Measurements from ENCODE around the gene GPR89B. TPM values are rescaled to one million over a fixed set of nuclear protein-coding genes. Genes with fewer than 3 reads are reported as not detected.

GPR89B gene
- polyA plus RNA-seq, 3 donors = 2.5 to 7.7 (median 7.7) TPM

DNA sequence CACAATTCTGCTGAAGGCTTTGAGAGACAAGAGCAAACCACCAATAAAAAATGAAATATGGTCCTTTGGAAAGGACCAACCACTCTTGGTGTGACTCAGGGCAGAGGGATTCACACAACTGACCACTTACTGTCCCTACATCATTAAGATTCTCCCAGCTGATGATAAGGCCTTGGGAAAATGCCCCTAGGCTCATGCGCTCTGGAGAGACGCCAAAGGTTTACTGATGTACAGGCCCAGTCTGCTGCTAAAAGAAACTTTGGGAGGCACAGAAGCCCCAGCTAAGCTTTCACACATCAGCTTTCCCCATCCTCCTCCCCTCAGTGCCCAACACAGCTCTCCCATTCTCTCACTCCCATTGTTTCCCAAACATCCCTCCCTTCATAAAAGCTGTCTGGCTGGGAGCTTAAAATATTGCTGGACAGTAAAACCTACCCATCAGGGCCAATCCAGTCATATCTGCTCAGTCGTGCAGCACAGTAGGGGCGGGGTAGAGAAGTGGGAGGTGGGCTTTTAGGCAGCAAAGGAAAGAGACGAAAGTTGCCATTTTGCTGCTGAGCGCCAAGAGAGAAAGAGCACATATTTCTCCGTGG lies 25.9 kb upstream of the GPR89B start, which contains the start of gene GJA8:
Gene GJA8 (plus strand): TSS at position 543 of the 593 bp plus-strand sequence. CDS start 5,161 bp downstream, outside the sequence.
- Histone ChIP-seq H3K4me3 (replicated peaks in 1 of 3; ENCODE audit: low read depth in 2 of 3, low read length in 3 of 3) (no peak within 1 kb of the TSS), H3K9ac (ENCODE audit: insufficient read depth, low read length, poor library complexity, severe bottlenecking) (no peak within 1 kb of the TSS), H3K4me2 (replicated peaks; ENCODE audit: extremely low read depth, low read length, poor library complexity, severe bottlenecking) (no peak within 1 kb of the TSS), H3K9me3 (replicated peaks in 1 of 2; ENCODE audit: control insufficient read depth in 1 of 2, insufficient read depth in 1 of 2, low read length in 2 of 2) (no peaks in the 10 kb centered on the region), H3K27ac (ENCODE audit: low read depth in 1 of 2, low read length in 2 of 2) (no peak within 1 kb of the TSS), H3K4me1 (ENCODE audit: control insufficient read depth in 1 of 2, insufficient read depth in 2 of 2, low read length in 2 of 2) (no peaks in the 10 kb centered on the region), H4K20me1 (ENCODE audit: insufficient read depth, low read length) (no peaks in the 10 kb centered on the region), H2AFZ (ENCODE audit: insufficient read depth, low read depth, low read length, poor library complexity, severe bottlenecking) (no peak within 1 kb of the TSS), H3K36me3 (replicated peaks in 1 of 2; ENCODE audit: control insufficient read depth in 1 of 2, insufficient read depth in 2 of 2, low read length in 2 of 2) (no peaks in the 10 kb centered on the region), H3K27me3 (ENCODE audit: control insufficient read depth in 2 of 2, insufficient read depth in 2 of 2, low read length in 2 of 2) (no peaks in the 10 kb centered on the region), H3K79me2 (ENCODE audit: insufficient read depth, low read length) (no peaks in the 10 kb centered on the region)
- TF ChIP-seq, protein P1, sequence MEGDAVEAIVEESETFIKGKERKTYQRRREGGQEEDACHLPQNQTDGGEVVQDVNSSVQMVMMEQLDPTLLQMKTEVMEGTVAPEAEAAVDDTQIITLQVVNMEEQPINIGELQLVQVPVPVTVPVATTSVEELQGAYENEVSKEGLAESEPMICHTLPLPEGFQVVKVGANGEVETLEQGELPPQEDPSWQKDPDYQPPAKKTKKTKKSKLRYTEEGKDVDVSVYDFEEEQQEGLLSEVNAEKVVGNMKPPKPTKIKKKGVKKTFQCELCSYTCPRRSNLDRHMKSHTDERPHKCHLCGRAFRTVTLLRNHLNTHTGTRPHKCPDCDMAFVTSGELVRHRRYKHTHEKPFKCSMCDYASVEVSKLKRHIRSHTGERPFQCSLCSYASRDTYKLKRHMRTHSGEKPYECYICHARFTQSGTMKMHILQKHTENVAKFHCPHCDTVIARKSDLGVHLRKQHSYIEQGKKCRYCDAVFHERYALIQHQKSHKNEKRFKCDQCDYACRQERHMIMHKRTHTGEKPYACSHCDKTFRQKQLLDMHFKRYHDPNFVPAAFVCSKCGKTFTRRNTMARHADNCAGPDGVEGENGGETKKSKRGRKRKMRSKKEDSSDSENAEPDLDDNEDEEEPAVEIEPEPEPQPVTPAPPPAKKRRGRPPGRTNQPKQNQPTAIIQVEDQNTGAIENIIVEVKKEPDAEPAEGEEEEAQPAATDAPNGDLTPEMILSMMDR (IDR thresholded peaks at IDR 0.05) = no peak
- H3K9me3 Mint-ChIP-seq = peaks cover 0 to 4% (median 0%) of the 10 kb centered on the region in 7 donors
- H3K27ac Mint-ChIP-seq = peak within 1 kb of the TSS in 1 of 7 donors; percentile 50
- peaks cover 4% of the 10 kb centered on the region for H3K4me1 Mint-ChIP-seq
- H3K4me3 Mint-ChIP-seq = no peak within 1 kb of the TSS
- intact Hi-C loops (cut with micrococcal nuclease) = no loop called here
- WGBS (ENCODE audit: insufficient coverage) = 94% methylated on average over 2 of the region's 7 CpGs
- DNase-seq = no peak
- no peaks in the 10 kb centered on the region for H3K36me3 Mint-ChIP-seq
- peaks cover 2 to 7% (median 3%) of the 10 kb centered on the region in 3 donors for H3K27me3 Mint-ChIP-seq (ENCODE audit: low read depth in 3 of 3)

DNA sequence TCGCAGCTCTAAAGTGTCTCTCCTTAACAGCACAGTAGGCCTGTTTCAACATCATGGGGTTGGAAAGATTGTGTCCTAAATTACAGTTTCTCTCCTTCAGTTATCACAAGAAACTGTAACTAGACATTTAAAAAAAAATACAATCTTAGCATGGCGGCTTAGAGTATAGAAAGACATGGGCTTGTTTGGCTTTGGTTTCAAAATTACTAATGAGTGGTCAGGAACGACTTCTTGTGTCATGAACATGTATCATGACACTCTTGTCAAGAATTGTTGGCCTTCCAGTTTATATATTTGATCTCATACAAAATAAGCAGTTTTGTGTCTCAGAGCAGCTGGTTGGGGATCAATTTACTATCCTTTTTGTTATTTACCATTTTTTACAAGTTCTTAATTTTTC lies 23.5 kb upstream of the GPR89B start:
- no peak overlapping the region for H3K4me2 ChIP-seq (replicated peaks; ENCODE audit: extremely low read depth, low read length, poor library complexity, severe bottlenecking)
- H4K20me1 ChIP-seq (ENCODE audit: insufficient read depth, low read length) = no peaks in the 10 kb centered on the region
- no peaks in the 10 kb centered on the region for H3K4me1 ChIP-seq (ENCODE audit: control insufficient read depth in 1 of 2, insufficient read depth in 2 of 2, low read length in 2 of 2)
- H3K27ac Mint-ChIP-seq = no peak overlapping the region
- H3K9me3 Mint-ChIP-seq = peaks cover 0 to 4% (median 0%) of the 10 kb centered on the region in 7 donors
- no peaks in the 10 kb centered on the region for H3K36me3 Mint-ChIP-seq
- no peak overlapping the region for H3K27ac ChIP-seq (ENCODE audit: low read depth in 1 of 2, low read length in 2 of 2)
- no peak overlapping the region for H2AFZ ChIP-seq (ENCODE audit: insufficient read depth, low read depth, low read length, poor library complexity, severe bottlenecking)
- TF ChIP-seq, protein P1 (IDR thresholded peaks at IDR 0.05) = no peak
- H3K4me3 ChIP-seq (replicated peaks in 1 of 3; ENCODE audit: low read depth in 2 of 3, low read length in 3 of 3) = no peak overlapping the region
- H3K79me2 ChIP-seq (ENCODE audit: insufficient read depth, low read length) = no peaks in the 10 kb centered on the region
- no peaks in the 10 kb centered on the region for H3K36me3 ChIP-seq (replicated peaks in 1 of 2; ENCODE audit: control insufficient read depth in 1 of 2, insufficient read depth in 2 of 2, low read length in 2 of 2)
- H3K9ac ChIP-seq (ENCODE audit: insufficient read depth, low read length, poor library complexity, severe bottlenecking) = no peak overlapping the region
- peaks cover 4% of the 10 kb centered on the region for H3K4me1 Mint-ChIP-seq
- H3K27me3 ChIP-seq (ENCODE audit: control insufficient read depth in 2 of 2, insufficient read depth in 2 of 2, low read length in 2 of 2) = no peaks in the 10 kb centered on the region
- no peak for DNase-seq
- peaks cover 2 to 5% (median 2%) of the 10 kb centered on the region in 3 donors for H3K27me3 Mint-ChIP-seq (ENCODE audit: low read depth in 3 of 3)
- intact Hi-C loops (cut with micrococcal nuclease) = no loop called here
- H3K4me3 Mint-ChIP-seq = no peak overlapping the region
- no peaks in the 10 kb centered on the region for H3K9me3 ChIP-seq (replicated peaks in 1 of 2; ENCODE audit: control insufficient read depth in 1 of 2, insufficient read depth in 1 of 2, low read length in 2 of 2)
- no CpG with 5 or more reads among the region's 3 CpGs for WGBS (ENCODE audit: insufficient coverage)

All from CD14-positive monocyte (primary cell).